Stimulated activated CD8-positive, alpha-beta memory T cell treated with anti-CD3 and anti-CD28 coated beads, Interleukin-4, amount 100 ng/mL, for 24 hours (primary cell): ENCODE results near the gene GNE.
"Not testable (repeated sequence)": the region's sequence is repeated elsewhere in the genome, so short reads cannot be mapped to it uniquely, and the experiment has no call there.

ENCODE experiments used
- DNase-seq: peaks from one replicate; pipeline ENCODE4 v3.0.0-alpha.2; 2020; ENCODE audit warnings: low read depth

GNE gene

GRCh38 chr9:36207546-36208012 lies 50.7 kb downstream of the GNE start:
- DNase-seq, result no peak

- no peak for DNase-seq
Measured at GRCh38 chr9:36207016-36207415, 51.2 kb downstream of the GNE start.

- DNase-seq, result no peak
Measured at GRCh38 chr9:36204906-36205547, 53.2 kb downstream of the GNE start.

- no peak for DNase-seq
Measured at GRCh38 chr9:36194326-36195000, 63.8 kb downstream of the GNE start.

GRCh38 chr9:36193023-36193422 lies 65.2 kb downstream of the GNE start:
- no peak for DNase-seq

GRCh38 chr9:36192196-36192595 lies 66.1 kb downstream of the GNE start:
- DNase-seq, result no peak

- no peak for DNase-seq
Measured at GRCh38 chr9:36191686-36192085, 66.6 kb downstream of the GNE start.

GRCh38 chr9:36191290-36191645 lies 67.0 kb downstream of the GNE start:
- DNase-seq, result peak; percentile 14

- peak; percentile 91 for DNase-seq
Measured at GRCh38 chr9:36190388-36191289, 67.6 kb downstream of the GNE start, which contains the start of gene CLTA. Gene CLTA (plus strand): TSS chr9:36190921. CDS start chr9:36191057, 136 bp downstream.

- no peak for DNase-seq
Measured at GRCh38 chr9:36189976-36190375, 68.3 kb downstream of the GNE start.

GRCh38 chr9:36188212-36188611 lies 70.0 kb downstream of the GNE start:
- no peak for DNase-seq

GRCh38 chr9:36187414-36187813 lies 70.8 kb downstream of the GNE start:
- DNase-seq, result no peak

- not testable (repeated sequence) for DNase-seq
Measured at GRCh38 chr9:36180243-36180642, 78.0 kb downstream of the GNE start.

GRCh38 chr9:36177571-36177970 lies 80.7 kb downstream of the GNE start:
- DNase-seq, result no peak

GRCh38 chr9:36176496-36176895 lies 81.8 kb downstream of the GNE start:
- DNase-seq, result not testable (repeated sequence)

GRCh38 chr9:36175209-36175608 lies 83.0 kb downstream of the GNE start:
- not testable (repeated sequence) for DNase-seq

- no peak for DNase-seq
Measured at GRCh38 chr9:36174731-36175130, 83.5 kb downstream of the GNE start.

- DNase-seq, result no peak
Measured at GRCh38 chr9:36174271-36174670, 84.0 kb downstream of the GNE start.

GRCh38 chr9:36173861-36174260 lies 84.4 kb downstream of the GNE start:
- no peak for DNase-seq

- no peak for DNase-seq
Measured at GRCh38 chr9:36170531-36170930, 87.7 kb downstream of the GNE start.

GRCh38 chr9:36169708-36170107 lies 88.5 kb downstream of the GNE start:
- DNase-seq, result no peak

GRCh38 chr9:36169166-36169565 lies 89.1 kb downstream of the GNE start, which contains the start of gene CCIN:
Gene CCIN (plus strand): TSS chr9:36169388. CDS start chr9:36169503, 115 bp downstream.
- DNase-seq, result no peak
